Body of pancreas (tissue), 4 donors: ENCODE data around the gene MED12L. TPM values are rescaled to one million over a fixed set of nuclear protein-coding genes. Genes with fewer than 3 reads are reported as not detected.
A peak's percentile ranks its signal among the peaks of the same experiment; 100 is the strongest.

Experiments used
- ATAC-seq: fragments of 150-250 bp; one replicate; pipeline ENCODE4 v1.9.1; 2016
- DNase-seq, 4 donors: peaks; one replicate each; pipeline ENCODE4 v3.0.0-alpha.2; 2019
- H3K27ac ChIP-seq, 4 donors: fragments of 200-600 bp; sonication (generic); 1 replicate in 3 of 4; 2 replicates in 1 of 4; pipeline versions ENCODE4 v1.5.1 to v1.6.1; 2016 to 2019; ENCODE audit warnings: mild to moderate bottlenecking in 1 of 4, mixed read lengths in 1 of 4, moderate library complexity in 1 of 4
- H3K27me3 ChIP-seq, 2 donors: fragments of 200-600 bp; sonication (generic); one replicate each; pipeline ENCODE4 v1.6.0; 2016; ENCODE audit warnings: mild to moderate bottlenecking in 1 of 2
- H3K36me3 ChIP-seq, 2 donors: fragments of 200-600 bp; sonication (generic); replicated peaks in 1 of 2; 2 replicates each; pipeline ENCODE4 v1.5.1; 2016; ENCODE audit warnings: low read depth in 2 of 2; ENCODE audit not compliant: insufficient read depth in 1 of 2
- H3K4me1 ChIP-seq: fragments of 200-600 bp; sonication (generic); one replicate; pipeline ENCODE4 v1.6.0; 2016
- H3K4me3 ChIP-seq, 2 donors: fragments of 200-600 bp; sonication (generic); 1 replicate in 1 of 2; 2 replicates in 1 of 2; pipeline ENCODE4 v1.5.1; 2016 to 2019
- H3K9me3 ChIP-seq, 3 donors: fragments of 200-600 bp; sonication (generic); 1 replicate in 2 of 3; 2 replicates in 1 of 3; pipeline ENCODE4 v1.5.1; 2016
- CTCF ChIP-seq, 7 experiments: fragments of 450-650 bp in 4 of 7; fragments of 200-600 bp in 3 of 7; sonication (generic) in 3 of 7; IDR thresholded peaks; one replicate each; pipeline ENCODE4 v1.5.1; 2016 to 2019; ENCODE audit warnings: antibody characterized with exemption in 7 of 7
- POLR2A ChIP-seq, 3 donors: fragments of 450-650 bp; IDR thresholded peaks; one replicate each; pipeline ENCODE4 v1.6.1; 2016; ENCODE audit warnings: antibody characterized with exemption in 3 of 3, mild to moderate bottlenecking in 2 of 3
- WGBS, 2 donors: methylation state at CpG; one replicate each; pipeline ENCODE4 v1.1.5; 2017; 5-methylcytosine and 5-hydroxymethylcytosine counted together
- intact Hi-C: fragments of 100-400 bp; cut with DNase I; formaldehyde crosslinking; loops from one replicate; pipeline ENCODE4 v1.15.1; 2023
- total RNA-seq, 2 donors: library from RNA; depleted of rRNA; stranded (reverse); fragments of >200 nt; gene quantifications; one replicate each; pipeline ENCODE4 v1.1.0, GENCODE V29; 2016

Gene MED12L
- total RNA-seq, 2 donors from 2014 or later, result 0.33 to 0.78 TPM

- Histone ChIP-seq H3K4me1 (no peaks in the 10 kb centered on the region), H3K9me3 (no peaks in the 10 kb centered on the region), H3K36me3 (no peaks in the 10 kb centered on the region), H3K4me3 (no peak overlapping the region), H3K27me3 (no peaks in the 10 kb centered on the region), H3K27ac (no peak overlapping the region)
- intact Hi-C loops, result no loop called here
- no peak for DNase-seq
- ATAC-seq, result no peak
- TF ChIP-seq POLR2A (IDR thresholded peaks at IDR 0.05) (no peak), CTCF (IDR thresholded peaks at IDR 0.05) (no peak)
Measured at GRCh38 chr3:151330899-151331298, 245.4 kb downstream of the MED12L start.

- DNase-seq (no peak), ATAC-seq (no peak)
- Histone ChIP-seq H3K9me3 (no peaks in the 10 kb centered on the region), H3K4me3 (no peak overlapping the region), H3K27ac (no peak overlapping the region), H3K4me1 (no peaks in the 10 kb centered on the region), H3K27me3 (no peaks in the 10 kb centered on the region), H3K36me3 (no peaks in the 10 kb centered on the region)
- intact Hi-C loops, result no loop called here
- no peak for TF ChIP-seq CTCF (IDR thresholded peaks at IDR 0.05)
- no peak for TF ChIP-seq POLR2A (IDR thresholded peaks at IDR 0.05)
- WGBS, 2 donors, result 45% methylated on average over 2 of the region's 2 CpGs
Measured at GRCh38 chr3:151331696-151332095, 246.2 kb downstream of the MED12L start.

- Histone ChIP-seq H3K4me1 (no peaks in the 10 kb centered on the region), H3K27ac (no peak overlapping the region), H3K27me3 (no peaks in the 10 kb centered on the region), H3K4me3 (no peak overlapping the region), H3K9me3 (no peaks in the 10 kb centered on the region), H3K36me3 (no peaks in the 10 kb centered on the region)
- ATAC-seq (no peak), DNase-seq (peak in 1 of 4 donors; percentile 15)
- intact Hi-C loops, result no loop called here
- 55 to 67% methylated on average over 2 of the region's 2 CpGs for WGBS, 2 donors
- TF ChIP-seq POLR2A (IDR thresholded peaks at IDR 0.05) (no peak), CTCF (IDR thresholded peaks at IDR 0.05) (no peak)
Measured at GRCh38 chr3:151345859-151346258, 260.4 kb downstream of the MED12L start.

GRCh38 chr3:151346292-151346691, 260.8 kb downstream of the MED12L start:
- Histone ChIP-seq H3K27ac (peak overlapping the region in 1 of 4 donors; percentile 49), H3K4me1 (no peaks in the 10 kb centered on the region), H3K4me3 (no peak overlapping the region), H3K36me3 (no peaks in the 10 kb centered on the region), H3K9me3 (no peaks in the 10 kb centered on the region), H3K27me3 (no peaks in the 10 kb centered on the region)
- peak in 1 of 4 donors; percentile 7 for DNase-seq
- intact Hi-C loops, result no loop called here
- ATAC-seq, result no peak
- 59 to 66% methylated on average over 3 of the region's 3 CpGs for WGBS, 2 donors
- no peak for TF ChIP-seq POLR2A (IDR thresholded peaks at IDR 0.05)
- TF ChIP-seq CTCF (IDR thresholded peaks at IDR 0.05), result no peak

GRCh38 chr3:151347432-151347831, 262.0 kb downstream of the MED12L start:
- Histone ChIP-seq H3K36me3 (no peaks in the 10 kb centered on the region), H3K4me3 (no peak overlapping the region), H3K27me3 (no peaks in the 10 kb centered on the region), H3K4me1 (no peaks in the 10 kb centered on the region), H3K9me3 (no peaks in the 10 kb centered on the region), H3K27ac (no peak overlapping the region)
- DNase-seq, result peak in 2 of 4 donors; percentile 6 to 50
- TF ChIP-seq CTCF (IDR thresholded peaks at IDR 0.05), result no peak
- no peak for TF ChIP-seq POLR2A (IDR thresholded peaks at IDR 0.05)
- 61 to 70% methylated on average over 6 of the region's 6 CpGs for WGBS, 2 donors
- ATAC-seq, result no peak
- intact Hi-C loops, result no loop called here
